Eye (tissue), 1 donor: ENCODE data around the gene UBXN2A.
"Not testable (repeated sequence)": the region's sequence is repeated elsewhere in the genome, so short reads cannot be mapped to it uniquely, and the experiment has no call there.

Experiments used
- DNase-seq: peaks from one replicate; pipeline ENCODE4 v3.0.0-alpha.2; 2015

UBXN2A gene

GRCh38 chr2:24015562-24016375 lies 75.5 kb downstream of the UBXN2A start:
- DNase-seq = no peak

- no peak for DNase-seq
These were observed 76.1 kb downstream of the UBXN2A start for GRCh38 chr2:24016376-24016761.

- DNase-seq = no peak
These were observed 76.8 kb downstream of the UBXN2A start for GRCh38 chr2:24016853-24017703.

- DNase-seq = no peak
These were observed 77.4 kb downstream of the UBXN2A start for GRCh38 chr2:24017711-24018110.

GRCh38 chr2:24018241-24018640 lies 78.0 kb downstream of the UBXN2A start:
- DNase-seq = no peak

- no peak for DNase-seq
These were observed 79.5 kb downstream of the UBXN2A start for GRCh38 chr2:24019729-24020128.

- no peak for DNase-seq
These were observed 80.0 kb downstream of the UBXN2A start for GRCh38 chr2:24020244-24020643.

GRCh38 chr2:24021122-24021998 lies 81.1 kb downstream of the UBXN2A start:
- DNase-seq = no peak

GRCh38 chr2:24022324-24022974 lies 82.2 kb downstream of the UBXN2A start:
- no peak for DNase-seq

- DNase-seq = no peak
These were observed 82.8 kb downstream of the UBXN2A start for GRCh38 chr2:24022975-24023575.

GRCh38 chr2:24024018-24024417 lies 83.8 kb downstream of the UBXN2A start:
- DNase-seq = no peak

- DNase-seq = no peak
These were observed 84.9 kb downstream of the UBXN2A start for GRCh38 chr2:24024996-24025663.

- DNase-seq = no peak
These were observed 86.0 kb downstream of the UBXN2A start for GRCh38 chr2:24026233-24026632.

- DNase-seq = no peak
These were observed 98.7 kb downstream of the UBXN2A start for GRCh38 chr2:24038786-24039499.

- no peak for DNase-seq
These were observed 100.2 kb downstream of the UBXN2A start for GRCh38 chr2:24040511-24040910.

- DNase-seq = not testable (repeated sequence)
These were observed 102.9 kb downstream of the UBXN2A start for GRCh38 chr2:24043133-24043532.

- DNase-seq = no peak
These were observed 105.5 kb downstream of the UBXN2A start for GRCh38 chr2:24045511-24046508.

GRCh38 chr2:24046599-24046929 lies 106.3 kb downstream of the UBXN2A start:
- DNase-seq = no peak

- DNase-seq = peak; percentile 98
These were observed 106.9 kb downstream of the UBXN2A start, which contains the start of gene WDCP for GRCh38 chr2:24046930-24047702. Gene WDCP (minus strand): TSS chr2:24047391. CDS start chr2:24039494, 7,897 bp downstream.
